ENCODE data around the gene SRP54. TPM values are rescaled to one million over a fixed set of nuclear protein-coding genes. Genes with fewer than 3 reads are reported as not detected.

Gene SRP54
- total and polyA plus RNA-seq, 2 donors (not counting 3 experiments of a cell fraction or from before 2014, with no cell fraction given) = 32.8 to 63.7 TPM

- peaks cover 2% of the 10 kb centered on the region for H4K20me1 ChIP-seq (replicated peaks; ENCODE audit: control insufficient read depth, extremely low read depth, insufficient read depth, low read length)
- ChIA-PET POLR2A (no interaction called here), CTCF (no interaction called here)
- no peak overlapping the region for H3K27ac ChIP-seq (ENCODE audit: insufficient read depth, low read depth, low read length)
- H3K9me1 ChIP-seq (replicated peaks; ENCODE audit: control insufficient read depth, extremely low read depth, insufficient read depth, low read length) = no peaks in the 10 kb centered on the region
- H3K79me2 ChIP-seq (ENCODE audit: control insufficient read depth, insufficient read depth, low read length) = peaks cover 43% of the 10 kb centered on the region
- peaks cover 0 to 1% of the 10 kb centered on the region in 2 experiments for H3K36me3 ChIP-seq (ENCODE audit: control insufficient read depth in 2 of 2, extremely low read depth in 1 of 2, insufficient read depth in 2 of 2, low read length in 2 of 2)
- intact Hi-C loops (cut with micrococcal nuclease) (no loop called here), dilution Hi-C loops (cut with MboI; ENCODE audit: extremely low pct_ligation_motif_present, low sequenced_read_pairs) (no loop called here)
- BruUV-seq (replicated peaks) = no TSS peak
- H3K27me3 ChIP-seq (ENCODE audit: control insufficient read depth in 2 of 2, insufficient read depth in 2 of 2, low read length in 2 of 2) = no peaks in the 10 kb centered on the region
- H2AFZ ChIP-seq (ENCODE audit: low read depth, low read length) = no peak overlapping the region
- H3K4me3 ChIP-seq (replicated peaks in 1 of 3; ENCODE audit: insufficient read depth in 1 of 3, low read depth in 1 of 3, low read length in 3 of 3) = no peak overlapping the region
- no peak overlapping the region for H3K4me2 ChIP-seq (ENCODE audit: insufficient read depth, low read length)
- H3K4me1 ChIP-seq (ENCODE audit: control insufficient read depth, extremely low read depth, insufficient read depth, low read length) = peaks cover 4% of the 10 kb centered on the region
- DNase-seq (ENCODE audit: low read depth, low spot score) = no peak
- no peaks in the 10 kb centered on the region for H3K9me3 ChIP-seq (replicated peaks; ENCODE audit: control insufficient read depth, insufficient read depth, low read length)
- no peak for FAIRE-seq
- no peak overlapping the region for H3K9ac ChIP-seq (replicated peaks; ENCODE audit: extremely low read depth, insufficient read depth, low read length)
- no peak for TF ChIP-seq POLR2AphosphoS5 (IDR thresholded peaks at IDR 0.05; ENCODE audit: insufficient read depth, low read depth, low read length)
- no peak for TF ChIP-seq EZH2 (IDR thresholded peaks at IDR 0.05; ENCODE audit: borderline replicate concordance, low read depth, low read length, severe bottlenecking)
- TF ChIP-seq, protein P1, sequence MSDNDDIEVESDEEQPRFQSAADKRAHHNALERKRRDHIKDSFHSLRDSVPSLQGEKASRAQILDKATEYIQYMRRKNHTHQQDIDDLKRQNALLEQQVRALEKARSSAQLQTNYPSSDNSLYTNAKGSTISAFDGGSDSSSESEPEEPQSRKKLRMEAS (IDR thresholded peaks at IDR 0.05; ENCODE audit: insufficient read depth, insufficient read length) = no peak
- TF ChIP-seq MYC (IDR thresholded peaks at IDR 0.05; ENCODE audit: low read depth, low read length) = no peak
- no peak for TF ChIP-seq GATA2 (IDR thresholded peaks at IDR 0.05; ENCODE audit: insufficient read depth, insufficient read length, low read depth, low read length)
- TF ChIP-seq, protein P2, sequence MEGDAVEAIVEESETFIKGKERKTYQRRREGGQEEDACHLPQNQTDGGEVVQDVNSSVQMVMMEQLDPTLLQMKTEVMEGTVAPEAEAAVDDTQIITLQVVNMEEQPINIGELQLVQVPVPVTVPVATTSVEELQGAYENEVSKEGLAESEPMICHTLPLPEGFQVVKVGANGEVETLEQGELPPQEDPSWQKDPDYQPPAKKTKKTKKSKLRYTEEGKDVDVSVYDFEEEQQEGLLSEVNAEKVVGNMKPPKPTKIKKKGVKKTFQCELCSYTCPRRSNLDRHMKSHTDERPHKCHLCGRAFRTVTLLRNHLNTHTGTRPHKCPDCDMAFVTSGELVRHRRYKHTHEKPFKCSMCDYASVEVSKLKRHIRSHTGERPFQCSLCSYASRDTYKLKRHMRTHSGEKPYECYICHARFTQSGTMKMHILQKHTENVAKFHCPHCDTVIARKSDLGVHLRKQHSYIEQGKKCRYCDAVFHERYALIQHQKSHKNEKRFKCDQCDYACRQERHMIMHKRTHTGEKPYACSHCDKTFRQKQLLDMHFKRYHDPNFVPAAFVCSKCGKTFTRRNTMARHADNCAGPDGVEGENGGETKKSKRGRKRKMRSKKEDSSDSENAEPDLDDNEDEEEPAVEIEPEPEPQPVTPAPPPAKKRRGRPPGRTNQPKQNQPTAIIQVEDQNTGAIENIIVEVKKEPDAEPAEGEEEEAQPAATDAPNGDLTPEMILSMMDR (IDR thresholded peaks at IDR 0.05; ENCODE audit: extremely low read depth in 1 of 2, insufficient read depth in 1 of 2, low read depth in 1 of 2, low read length in 2 of 2) = no peak
- TF ChIP-seq JUN (IDR thresholded peaks at IDR 0.05; ENCODE audit: borderline replicate concordance, insufficient read depth, insufficient read length, low read depth) = no peak
- no peak for TF ChIP-seq FOS (IDR thresholded peaks at IDR 0.05; ENCODE audit: borderline replicate concordance, insufficient read depth, low read length)
- no peak for TF ChIP-seq POLR2A (IDR thresholded peaks at IDR 0.05; ENCODE audit: low read depth, low read length)
These were observed 11.9 kb downstream of the SRP54 start for GRCh38 chr14:34994668-34995067.
